GM10248 (cell line): ENCODE results near the gene FAM107B.
"Not testable (repeated sequence)": the region's sequence is repeated elsewhere in the genome, so short reads cannot be mapped to it uniquely, and the experiment has no call there.

Source experiments
- CTCF ChIA-PET: fragments of 300-600 bp; sonication (Branson Sonifier 250); formaldehyde crosslinking; extraction: SDS; loops from one replicate; lab custom pipeline; 2021; ENCODE audit warnings: antibody characterized with exemption; lab: Yijun Ruan, JAX
- POLR2A ChIA-PET: fragments of 350-650 bp; sonication (Branson Sonifier 250); formaldehyde crosslinking; extraction: SDS; loops from one replicate; lab custom pipeline; 2020; ENCODE audit warnings: antibody characterized with exemption; lab: Yijun Ruan, JAX
- DNase-seq: peaks from one replicate; pipeline ENCODE4 v3.0.0; 2012; ENCODE audit errors: extremely low spot score
- TF ChIP-seq, protein P1 (sequence below): IDR thresholded peaks from 2 replicates; pipeline ENCODE4 v1.5.1; 2012; ENCODE audit warnings: mild to moderate bottlenecking, low read depth; ENCODE audit errors: extremely low read depth, missing control alignments, control extremely low read depth

FAM107B gene

DNA sequence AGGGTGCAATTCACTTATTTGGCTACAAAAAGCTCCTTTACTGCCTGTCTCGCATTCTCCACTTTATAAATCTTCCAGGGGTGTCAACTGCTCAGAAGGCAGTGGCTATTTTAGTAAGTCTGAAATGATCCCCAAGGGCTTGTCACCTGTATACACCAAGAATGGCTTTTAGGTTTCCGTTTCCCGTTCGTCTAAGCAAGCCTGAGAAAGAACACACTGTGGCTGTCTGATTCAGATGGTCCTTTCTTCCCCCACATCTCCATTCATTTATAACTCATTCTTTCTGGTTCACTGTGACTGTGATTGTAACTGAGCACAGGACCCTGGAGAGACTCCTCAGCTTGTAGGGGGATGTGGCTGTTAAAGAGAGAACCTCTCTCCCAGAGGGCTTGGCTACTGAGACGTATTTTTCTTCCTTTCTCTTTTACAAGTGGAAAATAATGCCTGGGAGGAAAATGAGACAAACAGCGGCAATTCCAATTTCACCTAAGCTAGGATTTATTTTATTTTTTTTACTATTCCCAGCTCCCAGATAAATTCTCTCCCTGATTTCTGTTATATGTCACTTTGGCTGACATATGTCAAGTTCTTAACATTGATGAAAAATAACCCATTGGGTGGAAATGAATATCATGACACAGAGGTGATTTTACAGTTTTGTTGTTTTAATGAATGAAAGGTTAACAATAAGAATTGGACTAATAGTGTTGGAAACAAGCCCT lies 129.3 kb downstream of the FAM107B start:
- TF ChIP-seq, protein P1, sequence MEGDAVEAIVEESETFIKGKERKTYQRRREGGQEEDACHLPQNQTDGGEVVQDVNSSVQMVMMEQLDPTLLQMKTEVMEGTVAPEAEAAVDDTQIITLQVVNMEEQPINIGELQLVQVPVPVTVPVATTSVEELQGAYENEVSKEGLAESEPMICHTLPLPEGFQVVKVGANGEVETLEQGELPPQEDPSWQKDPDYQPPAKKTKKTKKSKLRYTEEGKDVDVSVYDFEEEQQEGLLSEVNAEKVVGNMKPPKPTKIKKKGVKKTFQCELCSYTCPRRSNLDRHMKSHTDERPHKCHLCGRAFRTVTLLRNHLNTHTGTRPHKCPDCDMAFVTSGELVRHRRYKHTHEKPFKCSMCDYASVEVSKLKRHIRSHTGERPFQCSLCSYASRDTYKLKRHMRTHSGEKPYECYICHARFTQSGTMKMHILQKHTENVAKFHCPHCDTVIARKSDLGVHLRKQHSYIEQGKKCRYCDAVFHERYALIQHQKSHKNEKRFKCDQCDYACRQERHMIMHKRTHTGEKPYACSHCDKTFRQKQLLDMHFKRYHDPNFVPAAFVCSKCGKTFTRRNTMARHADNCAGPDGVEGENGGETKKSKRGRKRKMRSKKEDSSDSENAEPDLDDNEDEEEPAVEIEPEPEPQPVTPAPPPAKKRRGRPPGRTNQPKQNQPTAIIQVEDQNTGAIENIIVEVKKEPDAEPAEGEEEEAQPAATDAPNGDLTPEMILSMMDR: no peak
- POLR2A ChIA-PET: no interaction called here
- DNase-seq: no peak
- CTCF ChIA-PET: interaction anchor here (1.0 to 2.2 kb wide), 8 partner anchors 8 to 55 kb away, joined by 3 to 7 read pairs (median 4); no protein-coding TSS in a partner anchor

DNA sequence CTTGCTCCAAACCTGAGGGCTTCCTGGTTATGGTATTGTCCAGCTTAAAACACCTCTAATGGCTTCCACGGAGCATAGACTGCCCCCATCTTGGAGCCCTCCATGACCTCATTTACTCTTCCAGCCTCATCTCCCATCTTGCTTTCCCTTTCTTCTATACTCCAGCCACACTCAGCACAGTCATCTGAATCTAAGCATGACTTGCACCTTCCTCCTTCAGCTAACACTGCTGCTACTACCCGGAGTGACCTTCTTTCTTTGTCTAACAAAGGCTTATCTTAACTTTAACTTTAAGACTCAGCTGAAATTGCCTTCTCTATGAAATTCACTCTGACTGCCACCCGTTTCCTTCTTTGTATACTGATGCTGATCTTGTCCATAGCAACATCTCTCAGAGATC lies 135.1 kb downstream of the FAM107B start:
- TF ChIP-seq, protein P1: no peak
- ChIA-PET CTCF (interaction anchor here (1.2 to 2.2 kb wide), 3 partner anchors 10 to 24 kb away, joined by 4 to 8 read pairs (median 6); no protein-coding TSS in a partner anchor), POLR2A (no interaction called here)
- no peak for DNase-seq

DNA sequence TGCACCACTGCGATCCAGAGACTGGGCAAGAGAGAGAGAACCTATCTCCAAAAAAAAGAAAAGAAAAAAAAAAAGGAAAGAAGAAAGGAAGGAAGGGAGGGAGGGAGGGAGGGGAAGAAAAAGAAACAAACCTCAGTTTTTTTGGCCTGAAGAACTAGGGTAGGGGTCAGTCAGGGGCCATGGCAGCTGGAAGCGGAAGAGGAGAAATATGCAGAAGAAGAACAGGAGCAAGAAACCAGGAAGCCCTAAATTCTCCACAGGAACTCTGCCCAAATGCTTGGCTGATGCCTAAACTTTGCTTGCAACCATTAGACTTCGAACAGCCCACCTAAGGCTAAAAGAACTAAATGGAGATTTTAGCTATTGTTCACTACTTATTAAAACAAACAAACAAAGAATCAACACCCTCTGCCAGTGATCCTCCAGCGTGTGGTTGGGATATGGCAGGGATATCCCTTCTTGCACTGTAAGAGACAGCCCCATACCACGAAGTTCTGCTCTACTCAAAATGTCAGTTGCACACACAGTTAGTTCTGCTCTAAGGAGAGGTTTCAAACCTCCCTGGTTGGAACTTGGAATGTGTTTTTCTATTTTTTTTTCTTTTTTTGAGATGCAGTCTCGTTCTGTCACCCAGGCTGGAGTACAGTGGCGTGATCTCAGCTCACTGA lies 139.5 kb downstream of the FAM107B start:
- no peak for DNase-seq
- ChIA-PET CTCF (interaction anchor here (1.8 to 2.1 kb wide), 3 partner anchors 9 to 112 kb away, joined by 3 to 7 read pairs (median 4); no protein-coding TSS in a partner anchor), POLR2A (no interaction called here)
- TF ChIP-seq, protein P1: no peak

DNA sequence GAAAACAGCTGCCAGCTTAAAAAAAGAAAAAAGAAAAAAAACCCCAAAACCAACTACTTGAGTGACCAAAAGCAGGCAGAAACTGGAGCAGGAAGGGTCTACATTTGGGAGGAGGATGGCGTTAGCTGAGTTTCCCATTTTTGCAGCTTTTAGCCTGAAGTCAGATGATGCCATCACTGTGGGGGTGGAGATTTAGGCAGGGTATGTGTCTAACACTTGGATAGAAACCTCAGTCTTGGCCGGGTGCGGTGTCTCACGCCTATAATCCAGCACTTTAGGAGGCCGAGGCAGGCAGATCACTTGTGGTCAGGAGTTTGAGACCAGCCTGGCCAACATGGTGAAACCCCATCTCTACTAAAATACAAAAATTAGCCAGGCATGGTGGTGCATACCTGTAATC lies 140.1 kb downstream of the FAM107B start:
- DNase-seq, POLR2A ChIA-PET: not testable (repeated sequence)
- CTCF ChIA-PET: interaction anchor here (1.0 to 2.1 kb wide), 4 partner anchors 10 to 15 kb away, joined by 3 to 7 read pairs (median 4); no protein-coding TSS in a partner anchor

DNA sequence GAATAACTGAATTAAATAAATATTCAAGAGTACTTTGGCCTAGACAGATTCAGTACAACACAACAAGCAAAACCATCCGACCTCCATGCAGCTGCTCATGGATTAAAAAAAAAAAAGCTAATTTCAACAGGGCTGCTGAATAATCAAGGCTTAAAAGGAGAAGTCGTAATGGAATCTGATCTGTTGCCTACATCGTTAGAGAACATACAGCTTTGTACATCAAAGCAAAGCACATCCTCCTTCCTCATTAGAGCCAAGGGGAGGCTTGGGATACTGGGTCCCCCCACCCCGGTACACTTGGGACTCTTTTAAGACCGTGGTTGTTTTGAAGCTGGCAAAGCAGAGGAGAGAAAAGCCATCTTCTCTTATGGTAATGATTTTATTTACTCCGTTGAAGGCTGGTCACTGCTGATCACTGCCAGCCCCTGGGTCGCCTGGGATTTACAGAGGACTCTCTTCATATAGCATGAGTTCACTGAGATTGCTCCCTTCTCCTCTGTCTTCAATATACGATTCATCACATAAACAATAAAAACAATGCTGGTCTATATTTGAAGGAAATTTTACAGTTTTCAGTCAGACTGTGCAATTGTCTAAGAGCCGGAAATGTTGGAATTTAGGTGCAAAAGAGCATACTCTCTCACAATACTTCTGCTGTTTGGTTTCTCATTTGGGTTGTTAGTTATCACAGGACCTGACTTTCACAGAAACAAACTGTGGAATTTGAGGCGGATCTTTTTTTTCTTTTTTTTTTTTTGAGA lies 148.8 kb downstream of the FAM107B start:
- ChIA-PET CTCF (interaction anchor here (0.7 to 3.5 kb wide), 5 partner anchors 12 to 20 kb away, joined by 3 to 13 read pairs (median 3); no protein-coding TSS in a partner anchor), POLR2A (no interaction called here)
- TF ChIP-seq, protein P1: no peak
- no peak for DNase-seq

DNA sequence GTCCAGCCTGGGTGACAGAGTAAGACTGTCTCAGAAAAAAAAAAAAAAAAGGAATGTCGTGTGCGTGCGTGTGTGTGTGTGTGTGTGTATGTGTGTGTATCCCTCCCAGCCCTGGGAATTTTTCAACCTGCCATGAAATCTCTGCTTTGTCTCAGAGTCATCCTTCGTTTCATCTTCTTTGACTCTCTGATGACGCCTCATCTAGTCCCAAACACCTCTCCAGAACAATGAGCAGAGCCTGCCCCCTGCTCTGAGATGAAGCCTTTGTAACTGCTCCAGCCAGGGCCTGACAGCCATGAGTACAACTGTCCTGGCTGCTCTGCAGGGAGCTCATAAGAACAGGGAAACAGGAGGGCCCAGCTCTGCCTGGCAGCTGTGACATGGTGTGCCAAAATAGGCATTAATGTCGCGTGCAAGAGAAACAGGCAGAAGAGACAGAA lies 149.5 kb downstream of the FAM107B start:
- TF ChIP-seq, protein P1: no peak
- ChIA-PET CTCF (interaction anchor here (0.7 to 3.5 kb wide), 4 partner anchors 13 to 20 kb away, joined by 3 to 13 read pairs (median 3); no protein-coding TSS in a partner anchor), POLR2A (no interaction called here)
- no peak for DNase-seq
